Naive B cell (primary cell): ENCODE measurements around the gene PCK1. TPM values are rescaled to one million over a fixed set of nuclear protein-coding genes. Genes with fewer than 3 reads are reported as not detected.

Experiments
- ATAC-seq, 2 donors: fragments of 150-1000 bp; cut with Tn5 transposase; 2 replicates each; pipeline ENCODE4 v1.10.0; 2021; ENCODE audit warnings: low read depth in 2 of 2, mild to moderate bottlenecking in 2 of 2, moderate library complexity in 2 of 2
- DNase-seq: peaks from one replicate; pipeline ENCODE4 v3.0.0; 2022
- H3K27ac Mint-ChIP-seq, 6 donors: one replicate each; pipeline ENCODE4 v1.8.0; 2020 to 2022; ENCODE audit warnings: mild to moderate bottlenecking in 6 of 6, mixed read lengths in 6 of 6, moderate library complexity in 5 of 6, inconsistent platforms in 2 of 6
- H3K27me3 Mint-ChIP-seq, 3 donors: one replicate each; pipeline ENCODE4 v1.8.0; 2021 to 2022; ENCODE audit warnings: mixed read lengths in 3 of 3, mild to moderate bottlenecking in 1 of 3
- H3K36me3 Mint-ChIP-seq, 2 donors: one replicate each; pipeline ENCODE4 v1.8.0; 2020 to 2022; ENCODE audit warnings: mixed read lengths in 2 of 2, inconsistent platforms in 1 of 2, mild to moderate bottlenecking in 1 of 2
- H3K4me1 Mint-ChIP-seq, 3 donors: one replicate each; pipeline ENCODE4 v1.8.0; 2020 to 2022; ENCODE audit warnings: mixed read lengths in 3 of 3, inconsistent platforms in 1 of 3, mild to moderate bottlenecking in 1 of 3, moderate library complexity in 1 of 3
- H3K4me3 Mint-ChIP-seq, 8 donors: one replicate each; pipeline ENCODE4 v1.8.0; 2020 to 2022; ENCODE audit warnings: mild to moderate bottlenecking in 8 of 8, mixed read lengths in 8 of 8, moderate library complexity in 8 of 8, inconsistent platforms in 2 of 8
- H3K9me3 Mint-ChIP-seq, 7 donors: one replicate each; pipeline ENCODE4 v1.8.0; 2020 to 2022; ENCODE audit warnings: mixed read lengths in 7 of 7, mild to moderate bottlenecking in 5 of 7, inconsistent platforms in 2 of 7, moderate library complexity in 1 of 7
- polyA plus RNA-seq, 6 donors: library from polyadenylated mRNA; unstranded; fragments of 300-500 nt; fragmentation: Illumina TruSeq; gene quantifications; one replicate each; pipeline ENCODE4 v1.2.3, GENCODE V29; 2021; ENCODE audit warnings: low read depth in 6 of 6

Gene PCK1
- polyA plus RNA-seq, 6 donors from 2014 or later = not detected

GRCh38 chr20:57570145-57570850, 9.4 kb downstream of the PCK1 start:
- no peak for DNase-seq
- Mint-ChIP-seq H3K36me3 (no peaks in the 10 kb centered on the region), H3K27me3 (peaks cover 27 to 46% (median 43%) of the 10 kb centered on the region in 3 donors), H3K4me3 (no peak overlapping the region), H3K9me3 (no peaks in the 10 kb centered on the region), H3K27ac (no peak overlapping the region), H3K4me1 (no peaks in the 10 kb centered on the region)
- no peak for ATAC-seq

GRCh38 chr20:57570920-57571319, 10.0 kb downstream of the PCK1 start:
- Mint-ChIP-seq H3K36me3 (no peaks in the 10 kb centered on the region), H3K4me3 (no peak overlapping the region), H3K9me3 (no peaks in the 10 kb centered on the region), H3K4me1 (no peaks in the 10 kb centered on the region), H3K27me3 (peaks cover 27 to 40% (median 38%) of the 10 kb centered on the region in 3 donors), H3K27ac (no peak overlapping the region)
- ATAC-seq (no peak), DNase-seq (no peak)

- no peaks in the 10 kb centered on the region for H3K9me3 Mint-ChIP-seq
- DNase-seq (no peak), ATAC-seq (no peak)
- peaks cover 23 to 37% (median 36%) of the 10 kb centered on the region in 3 donors for H3K27me3 Mint-ChIP-seq
- H3K36me3 Mint-ChIP-seq = no peaks in the 10 kb centered on the region
- H3K4me3 Mint-ChIP-seq = no peak overlapping the region
- no peaks in the 10 kb centered on the region for H3K4me1 Mint-ChIP-seq
- H3K27ac Mint-ChIP-seq = no peak overlapping the region
Measured at GRCh38 chr20:57571782-57572416, 11.0 kb downstream of the PCK1 start.

GRCh38 chr20:57573242-57573641, 12.3 kb downstream of the PCK1 start:
- Mint-ChIP-seq H3K9me3 (no peaks in the 10 kb centered on the region), H3K27ac (no peak overlapping the region), H3K36me3 (no peaks in the 10 kb centered on the region), H3K4me3 (no peak overlapping the region), H3K4me1 (no peaks in the 10 kb centered on the region), H3K27me3 (peaks cover 15 to 26% (median 24%) of the 10 kb centered on the region in 3 donors)
- no peak for DNase-seq
- no peak for ATAC-seq

GRCh38 chr20:57573894-57574293, 13.0 kb downstream of the PCK1 start:
- H3K36me3 Mint-ChIP-seq = no peaks in the 10 kb centered on the region
- H3K4me1 Mint-ChIP-seq = no peaks in the 10 kb centered on the region
- H3K27ac Mint-ChIP-seq = no peak overlapping the region
- H3K27me3 Mint-ChIP-seq = peaks cover 15 to 25% (median 19%) of the 10 kb centered on the region in 3 donors
- DNase-seq (no peak), ATAC-seq (no peak)
- no peak overlapping the region for H3K4me3 Mint-ChIP-seq
- H3K9me3 Mint-ChIP-seq = no peaks in the 10 kb centered on the region

- DNase-seq = no peak
- Mint-ChIP-seq H3K27me3 (peaks cover 14 to 24% (median 21%) of the 10 kb centered on the region in 3 donors), H3K27ac (no peak overlapping the region), H3K4me1 (no peaks in the 10 kb centered on the region), H3K9me3 (no peaks in the 10 kb centered on the region), H3K4me3 (no peak overlapping the region), H3K36me3 (no peaks in the 10 kb centered on the region)
- no peak for ATAC-seq
Measured at GRCh38 chr20:57574954-57575353, 14.0 kb downstream of the PCK1 start.

- Mint-ChIP-seq H3K27ac (no peak overlapping the region), H3K9me3 (no peaks in the 10 kb centered on the region), H3K27me3 (peaks cover 24 to 33% (median 24%) of the 10 kb centered on the region in 3 donors), H3K36me3 (no peaks in the 10 kb centered on the region), H3K4me3 (no peak overlapping the region), H3K4me1 (no peaks in the 10 kb centered on the region)
- DNase-seq = no peak
- ATAC-seq = no peak
Measured at GRCh38 chr20:57576002-57576401, 15.1 kb downstream of the PCK1 start.

GRCh38 chr20:57576617-57577550, 16.0 kb downstream of the PCK1 start:
- Mint-ChIP-seq H3K4me3 (no peak overlapping the region), H3K36me3 (no peaks in the 10 kb centered on the region), H3K27ac (no peak overlapping the region), H3K9me3 (no peaks in the 10 kb centered on the region), H3K27me3 (peaks cover 23 to 42% (median 25%) of the 10 kb centered on the region in 3 donors), H3K4me1 (no peaks in the 10 kb centered on the region)
- ATAC-seq (no peak), DNase-seq (no peak)

GRCh38 chr20:57577679-57578475, 17.0 kb downstream of the PCK1 start:
- H3K27ac Mint-ChIP-seq = no peak overlapping the region
- peaks cover 27 to 45% (median 32%) of the 10 kb centered on the region in 3 donors for H3K27me3 Mint-ChIP-seq
- H3K36me3 Mint-ChIP-seq = no peaks in the 10 kb centered on the region
- H3K4me3 Mint-ChIP-seq = no peak overlapping the region
- no peak for ATAC-seq
- DNase-seq = no peak
- no peaks in the 10 kb centered on the region for H3K9me3 Mint-ChIP-seq
- H3K4me1 Mint-ChIP-seq = no peaks in the 10 kb centered on the region

GRCh38 chr20:57578476-57579165, 17.7 kb downstream of the PCK1 start:
- Mint-ChIP-seq H3K27me3 (peaks cover 33 to 49% (median 39%) of the 10 kb centered on the region in 3 donors), H3K4me1 (no peaks in the 10 kb centered on the region), H3K36me3 (no peaks in the 10 kb centered on the region), H3K9me3 (peaks cover 0 to 2% (median 0%) of the 10 kb centered on the region in 7 donors), H3K27ac (no peak overlapping the region), H3K4me3 (no peak overlapping the region)
- DNase-seq = no peak
- ATAC-seq = no peak

GRCh38 chr20:57579331-57579897, 18.5 kb downstream of the PCK1 start:
- Mint-ChIP-seq H3K27ac (peak overlapping the region in 1 of 6 donors; percentile 38), H3K9me3 (peaks cover 0 to 2% (median 0%) of the 10 kb centered on the region in 7 donors), H3K36me3 (no peaks in the 10 kb centered on the region), H3K27me3 (peaks cover 41 to 57% (median 47%) of the 10 kb centered on the region in 3 donors), H3K4me1 (no peaks in the 10 kb centered on the region), H3K4me3 (no peak overlapping the region)
- DNase-seq = no peak
- ATAC-seq = no peak

GRCh38 chr20:57579898-57580447, 19.1 kb downstream of the PCK1 start:
- Mint-ChIP-seq H3K27ac (peak overlapping the region in 1 of 6 donors; percentile 38), H3K9me3 (peaks cover 0 to 2% (median 0%) of the 10 kb centered on the region in 7 donors), H3K27me3 (peaks cover 46 to 62% (median 53%) of the 10 kb centered on the region in 3 donors), H3K4me3 (no peak overlapping the region), H3K36me3 (no peaks in the 10 kb centered on the region), H3K4me1 (no peaks in the 10 kb centered on the region)
- DNase-seq = no peak
- no peak for ATAC-seq
